Measurements from ENCODE around the gene CAD.

Gene CAD

DNA sequence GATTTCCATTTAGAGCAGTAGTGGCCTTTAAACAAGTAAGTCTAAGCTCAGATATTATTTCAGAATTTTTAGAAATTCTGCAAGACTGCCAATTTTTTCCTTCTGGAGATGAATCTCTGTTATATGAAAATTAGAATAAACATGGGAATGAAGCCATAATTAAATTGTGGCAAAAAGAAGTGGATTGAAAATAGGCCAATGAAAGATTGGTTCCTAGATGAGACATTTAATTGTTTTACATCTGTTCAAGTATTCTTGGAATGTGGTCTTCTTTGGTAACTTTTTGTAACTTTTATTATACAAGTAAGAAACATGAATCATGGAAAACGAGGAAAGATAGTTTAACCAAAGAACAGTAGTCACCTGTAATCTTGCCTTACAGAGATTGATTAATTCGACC, 10.3 kb downstream of the CAD start:
- no peak overlapping the region for H3K27ac ChIP-seq
- no peaks in the 10 kb centered on the region for H3K4me1 ChIP-seq (ENCODE audit: control insufficient read depth in 1 of 2, insufficient read depth in 1 of 2, low read depth in 1 of 2, low read length in 1 of 2)
- H3K9me3 ChIP-seq: no peaks in the 10 kb centered on the region
- TF ChIP-seq, protein P1, sequence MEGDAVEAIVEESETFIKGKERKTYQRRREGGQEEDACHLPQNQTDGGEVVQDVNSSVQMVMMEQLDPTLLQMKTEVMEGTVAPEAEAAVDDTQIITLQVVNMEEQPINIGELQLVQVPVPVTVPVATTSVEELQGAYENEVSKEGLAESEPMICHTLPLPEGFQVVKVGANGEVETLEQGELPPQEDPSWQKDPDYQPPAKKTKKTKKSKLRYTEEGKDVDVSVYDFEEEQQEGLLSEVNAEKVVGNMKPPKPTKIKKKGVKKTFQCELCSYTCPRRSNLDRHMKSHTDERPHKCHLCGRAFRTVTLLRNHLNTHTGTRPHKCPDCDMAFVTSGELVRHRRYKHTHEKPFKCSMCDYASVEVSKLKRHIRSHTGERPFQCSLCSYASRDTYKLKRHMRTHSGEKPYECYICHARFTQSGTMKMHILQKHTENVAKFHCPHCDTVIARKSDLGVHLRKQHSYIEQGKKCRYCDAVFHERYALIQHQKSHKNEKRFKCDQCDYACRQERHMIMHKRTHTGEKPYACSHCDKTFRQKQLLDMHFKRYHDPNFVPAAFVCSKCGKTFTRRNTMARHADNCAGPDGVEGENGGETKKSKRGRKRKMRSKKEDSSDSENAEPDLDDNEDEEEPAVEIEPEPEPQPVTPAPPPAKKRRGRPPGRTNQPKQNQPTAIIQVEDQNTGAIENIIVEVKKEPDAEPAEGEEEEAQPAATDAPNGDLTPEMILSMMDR (IDR thresholded peaks at IDR 0.05): no peak
- H3K4me3 ChIP-seq (ENCODE audit: low read depth in 1 of 2, low read length in 1 of 2): no peak overlapping the region
- H3K36me3 ChIP-seq: peaks cover 89% of the 10 kb centered on the region
- H3K27me3 ChIP-seq: no peaks in the 10 kb centered on the region

DNA sequence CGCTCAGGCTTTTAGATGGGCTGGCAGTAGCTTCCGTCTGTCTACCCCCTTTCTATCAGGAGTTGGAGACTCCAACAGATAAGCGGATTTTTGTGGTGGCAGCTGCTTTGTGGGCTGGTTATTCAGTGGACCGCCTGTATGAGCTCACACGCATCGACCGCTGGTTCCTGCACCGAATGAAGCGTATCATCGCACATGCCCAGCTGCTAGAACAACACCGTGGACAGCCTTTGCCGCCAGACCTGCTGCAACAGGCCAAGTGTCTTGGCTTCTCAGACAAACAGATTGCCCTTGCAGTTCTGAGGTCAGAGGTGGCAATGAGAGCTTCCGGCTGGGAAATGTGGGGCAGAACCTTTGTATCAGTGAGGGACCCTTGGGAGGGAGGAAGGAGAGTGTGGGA, 14.8 kb downstream of the CAD start:
- Histone ChIP-seq H3K4me3 (ENCODE audit: low read depth in 1 of 2, low read length in 1 of 2) (no peak overlapping the region), H3K36me3 (peaks cover 89% of the 10 kb centered on the region), H3K27me3 (no peaks in the 10 kb centered on the region), H3K27ac (no peak overlapping the region), H3K4me1 (ENCODE audit: control insufficient read depth in 1 of 2, insufficient read depth in 1 of 2, low read depth in 1 of 2, low read length in 1 of 2) (no peaks in the 10 kb centered on the region), H3K9me3 (no peaks in the 10 kb centered on the region)
- TF ChIP-seq, protein P1 (IDR thresholded peaks at IDR 0.05): no peak

DNA sequence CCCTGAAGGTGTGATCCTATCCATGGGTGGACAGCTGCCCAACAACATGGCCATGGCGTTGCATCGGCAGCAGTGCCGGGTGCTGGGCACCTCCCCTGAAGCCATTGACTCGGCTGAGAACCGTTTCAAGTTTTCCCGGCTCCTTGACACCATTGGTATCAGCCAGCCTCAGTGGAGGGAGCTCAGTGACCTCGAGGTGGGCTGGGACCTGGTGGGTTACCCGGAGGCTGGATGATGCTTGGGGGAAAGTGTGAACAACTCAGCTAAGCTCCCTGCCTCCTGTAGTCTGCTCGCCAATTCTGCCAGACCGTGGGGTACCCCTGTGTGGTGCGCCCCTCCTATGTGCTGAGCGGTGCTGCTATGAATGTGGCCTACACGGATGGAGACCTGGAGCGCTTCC, 16.2 kb downstream of the CAD start:
- TF ChIP-seq, protein P1 (IDR thresholded peaks at IDR 0.05): no peak
- H3K27me3 ChIP-seq: no peaks in the 10 kb centered on the region
- H3K36me3 ChIP-seq: peaks cover 91% of the 10 kb centered on the region
- no peak overlapping the region for H3K27ac ChIP-seq
- H3K4me3 ChIP-seq (ENCODE audit: low read depth in 1 of 2, low read length in 1 of 2): no peak overlapping the region
- no peaks in the 10 kb centered on the region for H3K9me3 ChIP-seq
- H3K4me1 ChIP-seq (ENCODE audit: control insufficient read depth in 1 of 2, insufficient read depth in 1 of 2, low read depth in 1 of 2, low read length in 1 of 2): no peaks in the 10 kb centered on the region

DNA sequence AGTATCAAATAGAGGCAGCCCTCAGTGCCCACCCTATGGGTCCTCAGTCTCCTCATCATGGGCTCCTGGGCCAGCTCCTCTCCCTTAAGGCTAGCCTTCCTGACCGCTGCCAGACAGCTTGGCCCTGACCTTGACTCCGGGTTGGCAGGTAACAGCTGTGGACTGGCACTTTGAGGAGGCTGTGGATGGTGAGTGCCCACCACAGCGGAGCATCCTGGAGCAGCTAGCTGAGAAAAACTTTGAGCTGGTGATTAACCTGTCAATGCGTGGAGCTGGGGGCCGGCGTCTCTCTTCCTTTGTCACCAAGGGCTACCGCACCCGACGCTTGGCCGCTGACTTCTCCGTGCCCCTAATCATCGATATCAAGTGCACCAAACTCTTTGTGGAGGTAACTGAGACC, 19.0 kb downstream of the CAD start:
- peaks cover 98% of the 10 kb centered on the region for H3K36me3 ChIP-seq
- no peaks in the 10 kb centered on the region for H3K4me1 ChIP-seq (ENCODE audit: control insufficient read depth in 1 of 2, insufficient read depth in 1 of 2, low read depth in 1 of 2, low read length in 1 of 2)
- TF ChIP-seq, protein P1 (IDR thresholded peaks at IDR 0.05): no peak
- no peaks in the 10 kb centered on the region for H3K27me3 ChIP-seq
- H3K4me3 ChIP-seq (ENCODE audit: low read depth in 1 of 2, low read length in 1 of 2): no peak overlapping the region
- no peak overlapping the region for H3K27ac ChIP-seq
- H3K9me3 ChIP-seq: no peaks in the 10 kb centered on the region

DNA sequence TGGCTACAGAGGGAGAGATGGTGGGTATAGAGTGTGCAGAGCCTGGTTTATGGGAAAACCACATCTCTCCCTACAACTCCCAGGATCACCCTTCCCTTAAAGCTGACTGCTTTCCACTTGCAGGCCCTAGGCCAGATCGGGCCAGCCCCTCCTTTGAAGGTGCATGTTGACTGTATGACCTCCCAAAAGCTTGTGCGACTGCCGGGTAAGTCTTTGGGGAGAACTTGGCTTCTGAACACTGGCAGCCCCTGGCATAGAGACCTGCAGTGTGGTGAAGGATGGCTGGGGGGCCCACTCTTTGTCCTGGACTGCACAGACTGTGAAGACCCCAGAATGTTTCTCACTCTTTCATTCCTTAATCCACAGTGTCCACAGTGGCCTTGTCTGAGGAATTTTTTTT, 19.5 kb downstream of the CAD start:
- Histone ChIP-seq H3K27ac (no peak overlapping the region), H3K9me3 (no peaks in the 10 kb centered on the region), H3K4me3 (ENCODE audit: low read depth in 1 of 2, low read length in 1 of 2) (no peak overlapping the region), H3K4me1 (ENCODE audit: control insufficient read depth in 1 of 2, insufficient read depth in 1 of 2, low read depth in 1 of 2, low read length in 1 of 2) (no peaks in the 10 kb centered on the region), H3K36me3 (peaks cover 98% of the 10 kb centered on the region), H3K27me3 (no peaks in the 10 kb centered on the region)
- TF ChIP-seq, protein P1 (IDR thresholded peaks at IDR 0.05): no peak

DNA sequence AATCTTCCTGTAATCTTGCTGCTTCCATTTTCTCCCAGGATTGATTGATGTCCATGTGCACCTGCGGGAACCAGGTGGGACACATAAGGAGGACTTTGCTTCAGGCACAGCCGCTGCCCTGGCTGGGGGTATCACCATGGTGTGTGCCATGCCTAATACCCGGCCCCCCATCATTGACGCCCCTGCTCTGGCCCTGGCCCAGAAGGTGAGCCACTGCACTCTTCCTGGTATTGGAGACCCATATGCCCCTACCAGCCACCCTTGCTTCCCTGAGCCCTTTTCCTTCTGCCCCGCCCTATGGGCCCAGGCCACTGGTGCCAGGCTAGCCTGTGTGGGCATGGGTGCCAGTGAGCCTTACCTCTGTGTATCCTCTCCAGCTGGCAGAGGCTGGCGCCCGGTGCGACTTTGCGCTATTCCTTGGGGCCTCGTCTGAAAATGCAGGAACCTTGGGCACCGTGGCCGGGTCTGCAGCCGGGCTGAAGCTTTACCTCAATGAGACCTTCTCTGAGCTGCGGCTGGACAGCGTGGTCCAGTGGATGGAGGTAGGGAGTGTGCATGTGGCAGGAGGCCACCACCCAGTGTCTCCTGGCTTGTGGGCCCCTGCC, 20.3 kb downstream of the CAD start:
- H3K4me3 ChIP-seq (ENCODE audit: low read depth in 1 of 2, low read length in 1 of 2): no peak overlapping the region
- peaks cover 98% of the 10 kb centered on the region for H3K36me3 ChIP-seq
- H3K27ac ChIP-seq: no peak overlapping the region
- no peaks in the 10 kb centered on the region for H3K9me3 ChIP-seq
- H3K27me3 ChIP-seq: no peaks in the 10 kb centered on the region
- no peaks in the 10 kb centered on the region for H3K4me1 ChIP-seq (ENCODE audit: control insufficient read depth in 1 of 2, insufficient read depth in 1 of 2, low read depth in 1 of 2, low read length in 1 of 2)
- TF ChIP-seq, protein P1 (IDR thresholded peaks at IDR 0.05): no peak

All from neutrophil (primary cell).